Left lung (tissue), 10 donors: Measurements from ENCODE around the gene ARGLU1. TPM values are rescaled to one million over a fixed set of nuclear protein-coding genes. Genes with fewer than 3 reads are reported as not detected.
A peak's percentile ranks its signal among the peaks of the same experiment; 100 is the strongest.

ENCODE experiments used
- ATAC-seq: fragments of 200-7000 bp; cut with Tn5 transposase; one replicate; pipeline ENCODE4 v1.9.1; 2020; ENCODE audit warnings: moderate library complexity
- DNase-seq, 4 donors: peaks; one replicate each; pipeline ENCODE4 v3.0.0-alpha.2; 2013 to 2020
- H3K27ac ChIP-seq, 2 donors: fragments of 200-600 bp; sonication (generic) in 1 of 2; one replicate each; pipeline versions ENCODE4 v1.5.0 to v1.8.0; 2020 to 2021
- H3K27me3 ChIP-seq, 2 donors: fragments of 200-600 bp; sonication (generic) in 1 of 2; one replicate each; pipeline versions ENCODE4 v1.5.0 to v1.8.0; 2020 to 2021
- H3K36me3 ChIP-seq, 2 donors: fragments of 200-600 bp; sonication (generic) in 1 of 2; one replicate each; pipeline versions ENCODE4 v1.5.0 to v1.8.0; 2020 to 2021
- H3K4me1 ChIP-seq, 2 donors: fragments of 200-600 bp; one replicate each; pipeline ENCODE4 v1.8.0; 2021
- H3K4me3 ChIP-seq, 2 donors: fragments of 200-600 bp; sonication (generic) in 1 of 2; one replicate each; pipeline versions ENCODE4 v1.5.0 to v1.8.0; 2020 to 2021; ENCODE audit warnings: mild to moderate bottlenecking in 1 of 2
- H3K9me3 ChIP-seq, 2 donors: fragments of 200-600 bp; sonication (generic) in 1 of 2; one replicate each; pipeline versions ENCODE4 v1.5.0 to v1.8.0; 2020 to 2021
- CTCF ChIP-seq, 2 donors: fragments of 200-600 bp; sonication (generic) in 1 of 2; IDR thresholded peaks; one replicate each; pipeline versions ENCODE4 v1.5.0 to v1.8.0; 2021; ENCODE audit warnings: antibody characterized with exemption in 2 of 2
- intact Hi-C, 2 donors: fragments of 100-400 bp; cut with DNase I; formaldehyde crosslinking; loops; one replicate each; pipeline versions ENCODE4 v1.11.2 to v1.14.2; 2022
- polyA plus RNA-seq, 6 donors: library from polyadenylated mRNA; unstranded; fragments of 120-200 nt; gene quantifications; one replicate each; pipeline ENCODE4 v1.2.1, GENCODE V29; 2013; ENCODE audit not compliant: insufficient read length in 6 of 6
- total RNA-seq, 2 donors: library from RNA; stranded (reverse); fragmentation: NEBNext Ultra II Directional; extraction: Animal tissue kit (Norgen Biotek cat#: 25700); gene quantifications; one replicate each; pipeline ENCODE4 v1.2.1, GENCODE V29; 2021
- donor health status: DM: no; HTN: yes; CAD: no.
- donor health status: DM: no; HTN: no; CAD: no.

The ARGLU1 gene
- total and polyA plus RNA-seq, 8 donors = 67.3 to 482 (median 387) TPM

GRCh38 chr13:106498571-106498970 is 69.4 kb downstream of the ARGLU1 start:
- Histone ChIP-seq H3K27ac (peak overlapping the region in 1 of 2 donors; percentile 30), H3K9me3 (no peaks in the 10 kb centered on the region), H3K36me3 (peaks cover 0 to 2% of the 10 kb centered on the region in 2 donors), H3K27me3 (no peaks in the 10 kb centered on the region), H3K4me3 (no peak overlapping the region), H3K4me1 (peaks cover 0 to 42% of the 10 kb centered on the region in 2 donors)
- ATAC-seq = no peak
- no peak for TF ChIP-seq CTCF (IDR thresholded peaks at IDR 0.05)
- no peak for DNase-seq
- intact Hi-C loops = no loop called here

GRCh38 chr13:106498158-106498557 is 69.8 kb downstream of the ARGLU1 start:
- no peak overlapping the region for H3K4me3 ChIP-seq
- no peaks in the 10 kb centered on the region for H3K9me3 ChIP-seq
- peak overlapping the region in 1 of 2 donors; percentile 30 for H3K27ac ChIP-seq
- no peaks in the 10 kb centered on the region for H3K27me3 ChIP-seq
- peaks cover 0 to 46% of the 10 kb centered on the region in 2 donors for H3K4me1 ChIP-seq
- DNase-seq = no peak
- intact Hi-C loops = no loop called here
- no peak for TF ChIP-seq CTCF (IDR thresholded peaks at IDR 0.05)
- peaks cover 0 to 6% of the 10 kb centered on the region in 2 donors for H3K36me3 ChIP-seq
- ATAC-seq = no peak

- H3K27ac ChIP-seq = peak overlapping the region; percentile 51 to 54
- peaks cover 0 to 17% of the 10 kb centered on the region in 2 donors for H3K36me3 ChIP-seq
- H3K4me1 ChIP-seq = peaks cover 0 to 57% of the 10 kb centered on the region in 2 donors
- DNase-seq (no peak), ATAC-seq (no peak)
- H3K4me3 ChIP-seq = no peak overlapping the region
- peaks cover 0 to 3% of the 10 kb centered on the region in 2 donors for H3K27me3 ChIP-seq
- H3K9me3 ChIP-seq = no peaks in the 10 kb centered on the region
- no peak for TF ChIP-seq CTCF (IDR thresholded peaks at IDR 0.05)
- intact Hi-C loops = no loop called here
These were observed 70.9 kb downstream of the ARGLU1 start for GRCh38 chr13:106497079-106497478.

GRCh38 chr13:106496072-106496997 is 71.6 kb downstream of the ARGLU1 start:
- DNase-seq (peak in 1 of 4 donors; percentile 55), ATAC-seq (peak; percentile 61)
- peaks cover 0 to 9% of the 10 kb centered on the region in 2 donors for H3K27me3 ChIP-seq
- peaks cover 0 to 24% of the 10 kb centered on the region in 2 donors for H3K36me3 ChIP-seq
- TF ChIP-seq CTCF (IDR thresholded peaks at IDR 0.05) = no peak
- peaks cover 4 to 64% of the 10 kb centered on the region in 2 donors for H3K4me1 ChIP-seq
- intact Hi-C loops = no loop called here
- peak overlapping the region; percentile 51 to 54 for H3K27ac ChIP-seq
- no peaks in the 10 kb centered on the region for H3K9me3 ChIP-seq
- H3K4me3 ChIP-seq = no peak overlapping the region

GRCh38 chr13:106494936-106495335 is 73.0 kb downstream of the ARGLU1 start:
- H3K27me3 ChIP-seq = peaks cover 0 to 20% of the 10 kb centered on the region in 2 donors
- DNase-seq (no peak), ATAC-seq (no peak)
- H3K27ac ChIP-seq = no peak overlapping the region
- intact Hi-C loops = no loop called here
- no peak overlapping the region for H3K4me3 ChIP-seq
- H3K9me3 ChIP-seq = no peaks in the 10 kb centered on the region
- H3K4me1 ChIP-seq = peaks cover 4 to 72% of the 10 kb centered on the region in 2 donors
- TF ChIP-seq CTCF (IDR thresholded peaks at IDR 0.05) = no peak
- H3K36me3 ChIP-seq = peaks cover 0 to 26% of the 10 kb centered on the region in 2 donors
